Measurements from ENCODE around the gene ATP6V1A. TPM values are rescaled to one million over a fixed set of nuclear protein-coding genes. Genes with fewer than 3 reads are reported as not detected.

Gene ATP6V1A
- polyA plus RNA-seq, 1 of the 3 experiments (the other 2 are of a cell fraction) = 12.1 TPM

DNA sequence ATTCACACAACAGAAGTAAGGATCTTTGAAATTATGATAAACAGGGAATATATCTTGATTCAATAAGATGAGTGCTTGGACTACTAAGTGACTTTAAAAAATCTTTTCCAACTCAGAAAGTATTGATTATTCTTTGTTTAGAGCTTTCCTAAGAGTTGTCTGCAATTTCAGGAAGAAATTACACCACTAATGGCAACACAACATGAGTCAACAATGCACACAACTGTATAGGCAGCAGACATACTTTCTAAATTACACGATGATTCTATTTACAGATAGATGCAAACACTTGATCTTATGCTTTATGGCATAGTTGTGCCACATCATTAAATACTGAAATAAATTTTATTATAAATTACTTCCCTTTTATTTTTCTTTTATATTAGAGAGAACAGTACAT lies 5.2 kb upstream of the ATP6V1A start:
- no peak overlapping the region for H3K4me2 ChIP-seq
- 48% methylated on average over 1 of the region's 1 CpG for WGBS (ENCODE audit: low lambda C conversion rate)
- DNase-seq = no peak
- ChIA-PET CTCF (interaction anchor here (0.6 to 1.1 kb wide), 2 partner anchors 23 to 73 kb away, joined by 3 read pairs; no protein-coding TSS in a partner anchor), POLR2A (no interaction called here)
- H4K20me1 ChIP-seq (ENCODE audit: insufficient read depth) = peaks cover 80% of the 10 kb centered on the region
- peaks cover 94% of the 10 kb centered on the region for H3K79me2 ChIP-seq (ENCODE audit: insufficient read depth)
- peaks cover 6 to 7% of the 10 kb centered on the region in 2 experiments; a peak in 3 of 4 replicates for H3K4me1 ChIP-seq (ENCODE audit: control insufficient read depth in 1 of 2, insufficient read depth in 2 of 2, low read depth in 1 of 2, low read length in 1 of 2)
- no peak overlapping the region for H3K27ac ChIP-seq (ENCODE audit: low read depth in 2 of 2, low read length in 1 of 2)
- H3K9me2 ChIP-seq = no peaks in the 10 kb centered on the region
- no peaks in the 10 kb centered on the region for H3K9me3 ChIP-seq
- no peaks in the 10 kb centered on the region for H3K27me3 ChIP-seq (ENCODE audit: insufficient read depth)
- H3K36me3 ChIP-seq (replicated peaks in 1 of 2; ENCODE audit: control insufficient read depth in 1 of 2, insufficient read depth in 2 of 2, low read length in 1 of 2) = peaks cover 0 to 4% of the 10 kb centered on the region in 2 experiments
- no peak overlapping the region for H3K4me3 ChIP-seq (ENCODE audit: low read depth in 2 of 2, low read length in 1 of 2)
- TF ChIP-seq GABPA (IDR thresholded peaks at IDR 0.05; ENCODE audit: low read depth) (no peak), USF2 (IDR thresholded peaks at IDR 0.05; ENCODE audit: borderline replicate concordance, low read depth, low read length) (no peak), REST (IDR thresholded peaks at IDR 0.05; ENCODE audit: low read depth, low read length) (no peak), RAD21 (IDR thresholded peaks at IDR 0.05; ENCODE audit: low read length) (no peak), NRF1 (IDR thresholded peaks at IDR 0.05; ENCODE audit: low read depth, low read length) (no peak), TAF1 (IDR thresholded peaks at IDR 0.05; ENCODE audit: borderline replicate concordance, low read depth, low read length) (no peak), YY1 (IDR thresholded peaks at IDR 0.05; ENCODE audit: low read depth) (no peak), ZBTB33 (IDR thresholded peaks at IDR 0.05; ENCODE audit: borderline replicate concordance, low read depth) (no peak)
- TF ChIP-seq, protein P1, sequence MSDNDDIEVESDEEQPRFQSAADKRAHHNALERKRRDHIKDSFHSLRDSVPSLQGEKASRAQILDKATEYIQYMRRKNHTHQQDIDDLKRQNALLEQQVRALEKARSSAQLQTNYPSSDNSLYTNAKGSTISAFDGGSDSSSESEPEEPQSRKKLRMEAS (IDR thresholded peaks at IDR 0.05; ENCODE audit: low read depth) = no peak
- H3K9ac ChIP-seq = no peak overlapping the region
- no peak overlapping the region for H2AFZ ChIP-seq (ENCODE audit: low read depth)
- H3F3A ChIP-seq (replicated peaks; ENCODE audit: insufficient read depth) = peaks cover 34% of the 10 kb centered on the region
